ENCODE results near the gene PDE4DIP.
"Not testable (repeated sequence)": the region's sequence is repeated elsewhere in the genome, so short reads cannot be mapped to it uniquely, and the experiment has no call there.

GRCh38 chr1:148854063-148854462, 9.8 kb downstream of the PDE4DIP start:
- not testable (repeated sequence) for TF ChIP-seq CTCF (IDR thresholded peaks at IDR 0.05; ENCODE audit: extremely low read depth in 1 of 2, insufficient read depth in 1 of 2, low read depth in 1 of 2, low read length in 2 of 2); POLR2A (IDR thresholded peaks at IDR 0.05; ENCODE audit: low read depth, low read length); MYC (IDR thresholded peaks at IDR 0.05; ENCODE audit: low read depth, low read length); EZH2 (IDR thresholded peaks at IDR 0.05; ENCODE audit: borderline replicate concordance, low read depth, low read length, severe bottlenecking); FOS (IDR thresholded peaks at IDR 0.05; ENCODE audit: borderline replicate concordance, insufficient read depth, low read length); POLR2AphosphoS5 (IDR thresholded peaks at IDR 0.05; ENCODE audit: insufficient read depth, low read depth, low read length); JUN (IDR thresholded peaks at IDR 0.05; ENCODE audit: borderline replicate concordance, insufficient read depth, insufficient read length, low read depth); GATA2 (IDR thresholded peaks at IDR 0.05; ENCODE audit: insufficient read depth, insufficient read length, low read depth, low read length)

Measured in endothelial cell of umbilical vein (primary cell).